GM18520 (cell line): ENCODE measurements around the gene RPL29.

Experiments used
- ATAC-seq: cut with Tn5 transposase; IDR thresholded peaks from one replicate; pipeline ENCODE4 v1.9.1; 2021; ENCODE audit not compliant: unreplicated experiment

RPL29 gene

GRCh38 chr3:52026041-52026440, 30.3 kb upstream of the RPL29 start:
- ATAC-seq, result no peak

GRCh38 chr3:52025453-52025852, 29.8 kb upstream of the RPL29 start:
- ATAC-seq, result no peak

GRCh38 chr3:52024765-52025452, 29.2 kb upstream of the RPL29 start:
- ATAC-seq, result no peak

- ATAC-seq, result peak; percentile 38
Measured at GRCh38 chr3:52023860-52024764, 28.4 kb upstream of the RPL29 start.

- no peak for ATAC-seq
Measured at GRCh38 chr3:52023101-52023770, 27.5 kb upstream of the RPL29 start.

- no peak for ATAC-seq
Measured at GRCh38 chr3:52022323-52023100, 26.8 kb upstream of the RPL29 start.

- ATAC-seq, result no peak
Measured at GRCh38 chr3:52021489-52022268, 26.0 kb upstream of the RPL29 start.

GRCh38 chr3:52020796-52021195, 25.1 kb upstream of the RPL29 start:
- no peak for ATAC-seq

- no peak for ATAC-seq
Measured at GRCh38 chr3:52019352-52020080, 23.8 kb upstream of the RPL29 start.

- no peak for ATAC-seq
Measured at GRCh38 chr3:52018319-52019000, 22.8 kb upstream of the RPL29 start.

- no peak for ATAC-seq
Measured at GRCh38 chr3:52017586-52017985, 21.9 kb upstream of the RPL29 start.

GRCh38 chr3:52015438-52016228, 19.9 kb upstream of the RPL29 start:
- ATAC-seq, result no peak

GRCh38 chr3:52014613-52015012, 18.9 kb upstream of the RPL29 start:
- no peak for ATAC-seq

GRCh38 chr3:52013802-52014598, 18.3 kb upstream of the RPL29 start:
- no peak for ATAC-seq

GRCh38 chr3:52012699-52013098, 17.0 kb upstream of the RPL29 start:
- no peak for ATAC-seq

GRCh38 chr3:52010431-52010830, 14.7 kb upstream of the RPL29 start:
- no peak for ATAC-seq

GRCh38 chr3:52007291-52007690, 11.6 kb upstream of the RPL29 start:
- ATAC-seq, result no peak

- no peak for ATAC-seq
Measured at GRCh38 chr3:52006820-52007133, 11.1 kb upstream of the RPL29 start.
